Kidney epithelial cell (primary cell): Measurements from ENCODE around the gene ST7L. TPM values are rescaled to one million over a fixed set of nuclear protein-coding genes. Genes with fewer than 3 reads are reported as not detected.

Experiments used
- DNase-seq: peaks from one replicate; pipeline ENCODE4 v3.0.0-alpha.2; 2010; ENCODE audit warnings: low read depth
- H3K27me3 ChIP-seq: 2 replicates; pipeline ENCODE4 v1.6.0; 2011; ENCODE audit warnings: low read length; ENCODE audit not compliant: control insufficient read depth, insufficient read depth
- H3K36me3 ChIP-seq: 2 replicates; pipeline ENCODE4 v1.5.1; 2011; ENCODE audit warnings: low read length; ENCODE audit not compliant: control insufficient read depth, insufficient read depth
- H3K4me3 ChIP-seq: 2 replicates; pipeline ENCODE4 v1.5.1; 2011; ENCODE audit warnings: low read depth, mild to moderate bottlenecking, control low read depth, low read length
- total RNA-seq: library from RNA; depleted of rRNA; stranded (reverse); fragments of >200 nt; gene quantifications from 2 replicates; pipeline ENCODE4 v1.2.3, GENCODE V29; 2015
- TF ChIP-seq, protein P1 (sequence below): IDR thresholded peaks from 2 replicates; pipeline ENCODE4 v1.5.1; 2011; ENCODE audit warnings: mild to moderate bottlenecking, moderate library complexity, low read length, control low read depth, inconsistent platforms; ENCODE audit not compliant: insufficient read depth, poor library complexity, severe bottlenecking

The ST7L gene
- total RNA-seq, 1 donor from 2014 or later: 12.9 TPM

DNA sequence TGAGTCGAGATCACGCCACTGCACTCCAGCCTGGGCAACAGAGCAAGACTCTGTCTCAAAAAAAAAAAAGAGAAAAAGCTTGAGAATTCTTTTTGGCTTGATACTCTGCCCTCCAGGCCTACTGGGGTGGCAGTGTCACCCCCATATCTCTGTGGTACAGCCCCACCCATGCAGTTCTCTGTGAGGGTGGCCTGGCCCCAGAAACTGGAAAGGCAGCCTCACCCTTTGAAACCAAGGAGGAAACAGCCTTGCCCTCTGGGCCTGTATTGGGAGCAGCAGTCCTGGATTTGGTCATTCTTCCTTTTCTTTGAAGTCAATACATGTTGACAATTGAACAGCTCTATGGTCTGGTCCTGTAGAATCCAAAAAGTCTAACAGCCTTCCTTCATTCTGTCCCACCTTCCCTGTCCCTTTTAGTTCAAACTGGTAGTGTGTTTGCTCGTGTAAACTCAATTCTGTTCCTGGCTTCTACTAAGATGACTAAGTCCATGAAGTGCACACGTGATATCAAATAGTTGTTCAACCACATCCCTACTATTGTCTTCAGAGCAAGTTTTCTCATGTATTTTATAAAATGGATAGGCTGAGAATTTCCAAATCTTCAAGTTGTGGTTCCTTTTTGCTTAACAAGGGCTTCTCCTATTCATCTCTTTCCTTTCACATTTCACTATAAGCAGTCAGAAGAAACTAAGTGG, 13.2 kb downstream of the ST7L start:
- Histone ChIP-seq H3K36me3 (no peaks in the 10 kb centered on the region), H3K4me3 (no peak overlapping the region), H3K27me3 (no peaks in the 10 kb centered on the region)
- TF ChIP-seq, protein P1, sequence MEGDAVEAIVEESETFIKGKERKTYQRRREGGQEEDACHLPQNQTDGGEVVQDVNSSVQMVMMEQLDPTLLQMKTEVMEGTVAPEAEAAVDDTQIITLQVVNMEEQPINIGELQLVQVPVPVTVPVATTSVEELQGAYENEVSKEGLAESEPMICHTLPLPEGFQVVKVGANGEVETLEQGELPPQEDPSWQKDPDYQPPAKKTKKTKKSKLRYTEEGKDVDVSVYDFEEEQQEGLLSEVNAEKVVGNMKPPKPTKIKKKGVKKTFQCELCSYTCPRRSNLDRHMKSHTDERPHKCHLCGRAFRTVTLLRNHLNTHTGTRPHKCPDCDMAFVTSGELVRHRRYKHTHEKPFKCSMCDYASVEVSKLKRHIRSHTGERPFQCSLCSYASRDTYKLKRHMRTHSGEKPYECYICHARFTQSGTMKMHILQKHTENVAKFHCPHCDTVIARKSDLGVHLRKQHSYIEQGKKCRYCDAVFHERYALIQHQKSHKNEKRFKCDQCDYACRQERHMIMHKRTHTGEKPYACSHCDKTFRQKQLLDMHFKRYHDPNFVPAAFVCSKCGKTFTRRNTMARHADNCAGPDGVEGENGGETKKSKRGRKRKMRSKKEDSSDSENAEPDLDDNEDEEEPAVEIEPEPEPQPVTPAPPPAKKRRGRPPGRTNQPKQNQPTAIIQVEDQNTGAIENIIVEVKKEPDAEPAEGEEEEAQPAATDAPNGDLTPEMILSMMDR: no peak
- no peak for DNase-seq

- TF ChIP-seq, protein P1: no peak
- Histone ChIP-seq H3K27me3 (no peaks in the 10 kb centered on the region), H3K4me3 (no peak overlapping the region), H3K36me3 (no peaks in the 10 kb centered on the region)
- no peak for DNase-seq
Measured at GRCh38 chr1:112603541-112603940, 15.4 kb downstream of the ST7L start.

- Histone ChIP-seq H3K36me3 (no peaks in the 10 kb centered on the region), H3K27me3 (no peaks in the 10 kb centered on the region), H3K4me3 (no peak overlapping the region)
- TF ChIP-seq, protein P1: no peak
- DNase-seq: no peak
Measured at GRCh38 chr1:112603012-112603411, 15.9 kb downstream of the ST7L start.

DNA sequence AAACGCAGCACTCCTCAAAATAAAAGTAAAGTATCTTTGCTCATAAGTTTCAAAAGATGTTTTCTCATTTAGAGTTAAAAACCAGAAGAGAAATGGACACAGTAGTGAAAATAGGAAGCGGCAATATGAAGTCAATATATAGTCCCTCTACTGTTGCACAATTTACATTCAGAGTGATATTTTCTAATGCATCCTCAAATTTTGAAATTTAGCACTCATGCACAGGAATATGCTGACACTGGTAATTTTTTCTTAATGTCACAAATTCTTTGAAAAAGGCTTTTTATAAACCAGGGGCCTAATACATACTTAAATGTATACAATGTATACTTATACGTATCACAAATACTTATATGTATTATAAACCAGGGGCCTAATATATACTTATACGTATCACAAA, 19.5 kb downstream of the ST7L start:
- no peaks in the 10 kb centered on the region for H3K27me3 ChIP-seq
- TF ChIP-seq, protein P1: no peak
- H3K36me3 ChIP-seq: no peaks in the 10 kb centered on the region

DNA sequence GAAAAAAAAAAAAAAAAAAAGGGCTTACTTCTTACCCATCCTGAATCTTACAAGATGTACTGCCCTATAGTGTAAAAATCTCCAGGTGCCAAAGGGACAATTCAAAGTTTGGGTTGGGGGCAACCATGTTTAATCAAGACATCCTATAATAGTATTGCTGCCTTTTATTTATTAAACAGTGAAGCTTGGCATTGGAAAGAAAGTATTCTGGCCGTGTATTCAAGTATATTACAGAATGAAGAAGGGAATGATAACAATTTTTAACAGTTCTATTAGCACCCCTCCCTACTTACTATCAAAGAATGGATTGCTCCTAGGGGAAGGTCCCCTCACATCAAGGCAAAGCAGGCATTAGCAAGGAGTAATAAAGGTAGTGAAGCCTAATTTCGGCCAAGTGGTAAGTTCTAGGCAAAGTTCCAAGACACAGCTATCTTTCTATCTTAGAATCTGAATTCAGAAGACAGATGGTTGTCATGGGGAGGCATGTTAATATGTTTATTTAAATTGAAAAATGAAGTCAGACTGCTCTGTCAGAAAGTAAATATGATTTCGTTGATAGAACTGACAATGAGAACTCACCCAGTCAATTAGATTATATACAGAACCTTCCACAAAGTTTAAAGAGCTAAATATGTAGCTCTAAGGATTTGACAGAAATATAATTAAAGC, 24.6 kb downstream of the ST7L start:
- no peak overlapping the region for H3K4me3 ChIP-seq
- DNase-seq: no peak
- H3K27me3 ChIP-seq: no peaks in the 10 kb centered on the region
- H3K36me3 ChIP-seq: peaks cover 1% of the 10 kb centered on the region
- TF ChIP-seq, protein P1: no peak

More for the DNA sequence above, 19.5 kb downstream of the ST7L start:
- no peak for DNase-seq
- H3K4me3 ChIP-seq: no peak overlapping the region
